Measurements from ENCODE around the gene TLX3.
A peak's percentile ranks its signal among the peaks of the same experiment; 100 is the strongest.
"Not testable (repeated sequence)": the region's sequence is repeated elsewhere in the genome, so short reads cannot be mapped to it uniquely, and the experiment has no call there.

TLX3 gene

GRCh38 chr5:171336521-171337209, 27.6 kb downstream of the TLX3 start:
- H3K4me1 Mint-ChIP-seq: no peaks in the 10 kb centered on the region
- no peaks in the 10 kb centered on the region for H3K9me3 Mint-ChIP-seq
- DNase-seq (ENCODE audit: low spot score in 2 of 2): no peak
- ATAC-seq: peak; percentile 61
- H3K27ac Mint-ChIP-seq: no peak overlapping the region
- peak overlapping the region; percentile 38 for H3K4me3 Mint-ChIP-seq
- no peaks in the 10 kb centered on the region for H3K36me3 Mint-ChIP-seq

DNA sequence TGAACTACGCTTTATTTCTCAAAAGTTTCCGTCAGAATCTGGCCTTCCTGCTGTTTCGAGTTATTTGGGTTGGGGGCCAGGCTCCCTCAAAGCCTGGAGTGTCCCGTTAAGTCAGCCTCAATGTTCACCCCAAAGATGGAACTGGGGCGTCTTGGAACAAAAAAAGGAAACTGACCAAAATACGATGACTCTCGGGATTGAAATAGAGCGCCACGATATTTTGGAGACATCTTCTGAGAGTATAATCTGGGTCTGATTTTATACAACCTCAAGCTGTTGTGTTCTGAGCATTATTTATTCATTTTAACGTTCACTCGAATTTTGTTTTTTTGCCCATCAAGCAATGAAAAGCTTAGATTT, 28.1 kb downstream of the TLX3 start:
- H3K9me3 Mint-ChIP-seq: no peaks in the 10 kb centered on the region
- peak overlapping the region; percentile 38 for H3K4me3 Mint-ChIP-seq
- ATAC-seq (no peak), DNase-seq (ENCODE audit: low spot score in 2 of 2) (no peak)
- no peak overlapping the region for H3K27ac Mint-ChIP-seq
- H3K36me3 Mint-ChIP-seq: no peaks in the 10 kb centered on the region
- no peaks in the 10 kb centered on the region for H3K4me1 Mint-ChIP-seq

DNA sequence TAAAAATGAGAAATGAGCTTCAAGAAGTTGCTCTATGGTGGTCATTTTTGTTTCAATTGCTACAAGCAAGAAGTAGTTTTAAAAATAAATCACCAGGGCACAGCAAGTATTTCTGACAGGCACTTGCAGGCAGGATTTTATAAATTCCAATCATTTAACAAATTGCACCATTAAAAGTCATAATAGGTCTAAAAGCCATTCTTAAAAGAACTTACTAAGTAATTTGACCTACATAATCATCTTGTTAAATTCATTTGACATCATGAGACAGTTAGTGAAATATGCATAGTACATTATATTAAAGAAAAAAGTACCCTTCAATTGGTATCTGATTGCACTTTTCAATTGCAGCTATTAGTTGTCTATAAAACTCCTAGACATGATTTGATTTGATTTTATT, 31.0 kb downstream of the TLX3 start:
- no peaks in the 10 kb centered on the region for H3K4me1 Mint-ChIP-seq
- ATAC-seq (no peak), DNase-seq (ENCODE audit: low spot score in 2 of 2) (no peak)
- H3K4me3 Mint-ChIP-seq: no peak overlapping the region
- no peak overlapping the region for H3K27ac Mint-ChIP-seq
- no peaks in the 10 kb centered on the region for H3K36me3 Mint-ChIP-seq
- H3K9me3 Mint-ChIP-seq: no peaks in the 10 kb centered on the region

DNA sequence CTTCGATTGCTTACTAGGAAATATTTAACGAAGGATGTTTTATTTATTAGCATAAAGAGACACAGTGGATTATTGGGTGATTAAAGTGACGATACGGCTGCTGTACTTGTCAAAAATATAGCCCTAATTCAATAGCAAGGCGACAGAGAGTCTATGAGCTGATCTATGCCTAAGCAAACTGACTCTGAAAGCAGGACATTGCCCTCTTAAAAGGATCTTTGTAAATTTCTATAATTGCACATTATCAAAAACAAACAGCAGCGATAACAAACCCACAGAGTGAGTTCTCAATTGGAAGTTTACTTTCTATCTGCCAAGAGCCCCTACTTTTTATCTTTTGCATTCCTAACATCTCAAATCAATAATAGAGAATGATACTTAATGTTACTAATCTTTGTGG, 31.4 kb downstream of the TLX3 start:
- no peak overlapping the region for H3K4me3 Mint-ChIP-seq
- no peaks in the 10 kb centered on the region for H3K9me3 Mint-ChIP-seq
- ATAC-seq (no peak), DNase-seq (ENCODE audit: low spot score in 2 of 2) (no peak)
- no peak overlapping the region for H3K27ac Mint-ChIP-seq
- no peaks in the 10 kb centered on the region for H3K4me1 Mint-ChIP-seq
- no peaks in the 10 kb centered on the region for H3K36me3 Mint-ChIP-seq

DNA sequence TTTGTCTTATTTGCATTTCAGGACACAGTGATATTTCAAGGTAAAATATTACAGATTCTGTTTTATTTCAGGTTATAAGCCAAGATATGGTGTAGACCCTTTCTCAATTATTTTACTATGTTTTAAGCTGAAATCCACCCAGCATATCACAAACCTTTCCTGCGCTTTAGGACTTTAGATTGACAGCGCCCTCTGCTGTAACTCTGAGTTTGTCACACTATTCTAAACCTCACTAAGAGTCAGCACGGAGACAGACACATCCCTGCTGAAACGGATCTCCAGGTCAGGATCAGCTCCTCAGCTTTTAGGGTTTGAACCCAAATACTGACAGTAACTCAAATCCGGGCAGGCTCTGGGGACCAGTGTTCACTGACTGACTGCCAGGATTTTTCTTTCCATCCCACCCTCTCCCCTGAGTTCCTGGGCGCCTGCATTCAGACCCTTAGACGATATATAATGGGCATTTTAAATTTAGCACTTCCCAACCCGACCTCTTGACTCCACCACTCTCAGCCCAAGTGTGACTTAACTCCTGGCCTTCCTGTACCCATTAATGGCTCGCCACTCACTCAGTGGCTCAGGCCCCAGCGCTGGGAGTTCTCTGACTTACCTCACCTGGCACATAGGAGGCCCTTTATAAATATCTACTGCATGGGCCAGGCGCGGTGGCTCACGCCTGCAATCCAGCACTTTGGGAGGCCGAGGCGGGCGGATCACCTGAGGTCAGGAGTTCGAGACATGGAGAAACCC, 33.5 kb downstream of the TLX3 start:
- no peaks in the 10 kb centered on the region for H3K36me3 Mint-ChIP-seq
- H3K27ac Mint-ChIP-seq: no peak overlapping the region
- peak; percentile 70 for ATAC-seq
- peak in 1 of 2 donors; percentile 9 for DNase-seq (ENCODE audit: low spot score in 2 of 2)
- no peak overlapping the region for H3K4me3 Mint-ChIP-seq
- H3K4me1 Mint-ChIP-seq: no peaks in the 10 kb centered on the region
- H3K9me3 Mint-ChIP-seq: no peaks in the 10 kb centered on the region

- no peaks in the 10 kb centered on the region for H3K4me1 Mint-ChIP-seq
- no peak overlapping the region for H3K4me3 Mint-ChIP-seq
- ATAC-seq (no peak), DNase-seq (ENCODE audit: low spot score in 2 of 2) (no peak)
- no peaks in the 10 kb centered on the region for H3K9me3 Mint-ChIP-seq
- no peak overlapping the region for H3K27ac Mint-ChIP-seq
- no peaks in the 10 kb centered on the region for H3K36me3 Mint-ChIP-seq
Observed at GRCh38 chr5:171344936-171345608, 36.0 kb downstream of the TLX3 start.

DNA sequence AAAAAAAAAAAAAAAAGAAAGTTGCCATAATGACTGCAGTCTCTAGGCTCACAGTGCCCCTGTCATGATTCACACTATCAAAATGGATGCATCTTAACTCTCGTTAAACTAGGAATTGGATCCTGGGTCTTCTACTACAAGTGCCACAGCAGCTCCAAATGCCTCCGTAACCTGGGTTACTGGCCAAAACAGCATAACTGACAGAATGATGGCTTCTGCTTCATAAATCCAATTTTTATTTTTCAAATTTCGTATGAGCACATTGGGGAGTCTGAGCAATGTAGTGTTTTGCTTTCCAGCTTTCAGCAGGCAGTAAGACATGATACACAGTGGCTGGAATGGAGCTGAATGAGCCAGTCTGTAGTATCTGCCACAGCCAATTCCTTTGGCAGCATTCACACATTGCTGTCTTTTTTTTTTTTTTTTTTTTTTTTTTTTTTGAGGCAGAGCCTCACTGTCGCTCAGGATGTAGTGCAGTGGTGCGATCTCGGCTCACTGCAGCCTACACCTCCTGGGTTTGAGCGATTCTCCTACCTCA, 42.6 kb downstream of the TLX3 start:
- ATAC-seq (no peak), DNase-seq (ENCODE audit: low spot score in 2 of 2) (no peak)
- Mint-ChIP-seq H3K27ac (no peak overlapping the region), H3K4me3 (no peak overlapping the region), H3K4me1 (no peaks in the 10 kb centered on the region), H3K36me3 (no peaks in the 10 kb centered on the region), H3K9me3 (no peaks in the 10 kb centered on the region)

- Mint-ChIP-seq H3K9me3 (no peaks in the 10 kb centered on the region), H3K27ac (no peak overlapping the region), H3K4me1 (no peaks in the 10 kb centered on the region), H3K36me3 (no peaks in the 10 kb centered on the region), H3K4me3 (peak overlapping the region; percentile 35)
- peak; percentile 91 for ATAC-seq
- peak; percentile 7 to 71 for DNase-seq (ENCODE audit: low spot score in 2 of 2)
Observed at GRCh38 chr5:171355302-171355724, 46.3 kb downstream of the TLX3 start.

GRCh38 chr5:171357843-171358242, 48.8 kb downstream of the TLX3 start:
- no peak for ATAC-seq
- H3K4me3 Mint-ChIP-seq: no peak overlapping the region

GRCh38 chr5:171361151-171361550, 52.1 kb downstream of the TLX3 start:
- ATAC-seq; H3K4me1 Mint-ChIP-seq; DNase-seq (ENCODE audit: low spot score in 2 of 2); H3K4me3 Mint-ChIP-seq; H3K9me3 Mint-ChIP-seq; H3K27ac Mint-ChIP-seq; H3K36me3 Mint-ChIP-seq: not testable (repeated sequence)

More at GRCh38 chr5:171357843-171358242, 48.8 kb downstream of the TLX3 start:
- DNase-seq (ENCODE audit: low spot score in 2 of 2): no peak
- Mint-ChIP-seq H3K9me3 (no peaks in the 10 kb centered on the region), H3K4me1 (no peaks in the 10 kb centered on the region), H3K27ac (no peak overlapping the region), H3K36me3 (no peaks in the 10 kb centered on the region)

All from stimulated activated effector memory CD8-positive, alpha-beta T cell treated with anti-CD3 and anti-CD28 coated beads, Interleukin-12 subunit alpha, Interleukin-12 subunit beta, amount 100 ng/mL, for 72 hours (primary cell).